Panc1 (cell line): ENCODE measurements around the gene PPP1R13L.
"Not testable (repeated sequence)": the region's sequence is repeated elsewhere in the genome, so short reads cannot be mapped to it uniquely, and the experiment has no call there.

Source experiments
- CTCF ChIP-seq: fragments of 450-650 bp; IDR thresholded peaks from 2 replicates; pipeline ENCODE4 v1.5.1; 2017; ENCODE audit warnings: mild to moderate bottlenecking
- TCF7L2 ChIP-seq: IDR thresholded peaks from 2 replicates; pipeline ENCODE4 v1.6.1; 2011; ENCODE audit warnings: mild to moderate bottlenecking, low read depth, low read length, inconsistent platforms

GRCh38 chr19:45334881-45335280 is 70.0 kb downstream of the PPP1R13L start:
- TF ChIP-seq CTCF, TCF7L2: not testable (repeated sequence)
